Kidney tubule cell (primary cell): ENCODE data around the gene ZNF740.
"Not testable (repeated sequence)": the region's sequence is repeated elsewhere in the genome, so short reads cannot be mapped to it uniquely, and the experiment has no call there.

Experiments used
- DNase-seq: peaks from one replicate; pipeline ENCODE4 v3.0.0-alpha.2; 2018; ENCODE audit warnings: low spot score

ZNF740 gene

GRCh38 chr12:53173085-53173715 is 7.3 kb upstream of the ZNF740 start:
- DNase-seq: peak; percentile 21

DNA sequence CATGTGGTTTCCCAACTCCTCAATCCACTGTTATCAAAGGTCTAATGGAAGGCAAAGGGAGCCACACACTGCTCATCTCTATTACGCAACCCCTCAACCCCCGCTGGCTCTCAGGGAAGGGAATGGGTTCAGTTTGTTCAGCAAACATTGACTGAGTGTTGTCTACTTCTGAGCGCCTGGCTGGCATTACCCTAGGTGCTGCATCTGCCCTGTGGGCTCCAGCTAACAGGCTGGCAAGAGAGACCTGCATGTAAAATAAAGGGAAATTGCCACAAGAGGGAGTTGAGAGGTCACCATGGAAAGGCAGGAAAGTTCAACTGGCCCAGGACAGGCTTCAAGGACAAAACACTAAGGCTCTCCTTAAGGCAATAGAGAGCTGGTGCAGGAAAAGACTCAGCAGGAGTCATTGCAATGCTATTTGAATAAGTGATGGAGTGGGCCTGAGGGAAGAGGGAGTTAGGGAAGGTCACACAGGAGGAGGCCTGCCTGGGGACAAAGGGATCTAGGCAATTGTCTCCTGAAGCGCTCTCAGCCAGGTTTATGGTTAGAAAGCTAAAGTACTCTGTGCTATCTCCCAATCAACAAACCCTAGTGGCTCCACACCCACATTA is 5.5 kb upstream of the ZNF740 start:
- DNase-seq: peak; percentile 57

- no peak for DNase-seq
These were observed 3.8 kb upstream of the ZNF740 start for GRCh38 chr12:53176750-53177149.

GRCh38 chr12:53177447-53177846 is 3.1 kb upstream of the ZNF740 start:
- not testable (repeated sequence) for DNase-seq

DNA sequence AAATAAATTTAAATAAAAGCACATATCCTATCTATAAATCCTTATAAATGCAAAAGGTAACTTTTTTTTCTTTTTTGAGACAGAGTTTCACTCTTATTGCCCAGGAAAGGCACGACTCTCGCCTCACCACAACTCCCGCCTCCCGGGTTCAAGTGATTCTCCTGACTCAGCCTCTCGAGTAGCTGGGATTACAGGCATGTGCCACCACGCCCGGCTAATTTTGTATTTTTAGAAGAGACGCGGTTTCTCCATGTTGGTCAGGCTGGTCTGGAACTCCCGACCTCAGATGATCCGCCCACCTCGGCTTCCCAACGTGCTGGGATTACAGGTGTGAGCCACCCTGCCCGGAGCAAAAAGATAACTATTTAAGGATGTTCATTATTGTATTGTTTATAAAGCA is 1.7 kb upstream of the ZNF740 start:
- DNase-seq: not testable (repeated sequence)

- DNase-seq: no peak
These were observed 769 bp upstream of the ZNF740 start for GRCh38 chr12:53179687-53180219.

DNA sequence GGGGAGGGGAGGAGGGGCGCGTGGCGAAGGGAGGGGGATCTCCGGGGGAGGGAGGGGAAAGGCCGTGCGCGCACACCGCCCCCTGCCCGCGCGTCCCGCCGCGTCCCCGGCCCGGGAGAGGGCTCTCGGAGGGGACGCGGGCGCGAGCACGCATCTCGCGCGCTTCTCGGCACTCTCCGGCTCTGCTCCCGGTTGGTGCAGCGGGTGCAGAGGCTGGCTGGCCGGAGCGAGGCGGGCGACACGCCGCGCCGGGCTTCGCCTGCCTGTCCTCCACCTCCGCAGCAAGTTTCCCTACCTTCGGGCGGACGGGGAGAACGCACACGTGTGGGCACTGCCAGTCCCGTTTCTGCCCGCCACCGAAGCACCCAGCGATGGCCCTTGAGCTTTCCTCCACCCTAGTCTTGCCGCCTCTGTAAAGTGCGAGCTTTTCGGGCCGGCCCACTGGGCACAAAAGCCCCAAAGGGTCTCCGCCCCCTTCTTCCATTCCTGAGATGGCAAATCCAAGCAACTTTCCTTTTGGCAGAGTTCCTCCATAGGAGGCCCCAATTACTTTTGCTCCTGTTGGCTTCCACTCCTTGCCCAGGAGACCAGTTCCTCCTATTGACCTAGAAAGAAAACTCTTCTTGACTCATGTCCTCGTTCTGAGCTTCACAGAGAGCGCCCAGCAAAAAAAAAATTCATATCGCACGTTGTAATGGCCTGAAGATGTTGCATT is 566 bp downstream of the ZNF740 start:
- peak; percentile 75 for DNase-seq

DNA sequence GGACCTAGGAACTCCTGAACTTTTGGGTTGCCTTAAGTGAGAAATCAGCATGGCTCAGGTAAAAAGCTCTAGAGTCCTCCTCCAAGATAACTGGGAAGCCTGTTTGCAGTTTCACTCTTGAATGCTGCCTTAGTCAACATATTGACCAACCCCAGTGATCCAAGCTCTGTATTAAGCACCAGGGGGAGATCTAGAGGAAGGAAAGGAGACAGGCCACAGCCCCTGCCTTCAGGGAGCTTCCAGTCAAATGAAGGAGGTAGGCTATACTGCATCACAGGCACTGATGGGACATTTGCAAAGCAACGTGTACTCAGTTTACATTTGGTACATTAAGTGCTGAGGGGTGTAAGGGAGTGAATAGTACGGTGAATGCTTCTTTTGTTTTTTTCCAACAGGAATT is 1.4 kb downstream of the ZNF740 start:
- no peak for DNase-seq

- DNase-seq: no peak
These were observed 2.4 kb downstream of the ZNF740 start for GRCh38 chr12:53182903-53183302.

- no peak for DNase-seq
These were observed 4.3 kb downstream of the ZNF740 start for GRCh38 chr12:53184828-53185227.

DNA sequence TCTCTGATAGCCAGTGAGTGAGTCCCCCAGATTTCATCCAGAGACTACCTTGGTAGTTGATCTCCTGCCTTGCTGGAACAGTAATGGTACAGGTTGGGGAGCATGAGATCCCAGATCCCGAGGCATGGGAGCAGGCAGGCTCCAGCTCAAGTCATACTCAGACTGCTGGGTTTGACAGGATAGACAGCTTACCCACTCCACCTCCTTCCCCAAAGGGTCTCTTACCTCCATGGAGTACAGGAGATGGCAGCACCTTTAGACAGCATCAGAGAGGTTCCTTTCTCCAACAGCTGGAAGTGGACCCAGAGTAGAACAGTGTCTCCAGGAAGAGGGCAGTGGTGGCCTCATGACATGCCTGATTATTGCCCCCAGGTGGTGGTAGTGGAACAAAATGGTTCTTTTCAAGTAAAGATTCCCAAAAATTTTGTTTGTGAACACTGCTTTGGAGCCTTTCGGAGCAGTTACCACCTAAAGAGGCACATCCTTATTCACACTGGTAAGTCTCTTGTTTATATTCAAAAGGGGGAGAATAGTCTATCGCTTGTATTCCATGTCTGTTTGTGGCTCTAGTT is 5.1 kb downstream of the ZNF740 start:
- no peak for DNase-seq

- no peak for DNase-seq
These were observed 6.2 kb downstream of the ZNF740 start for GRCh38 chr12:53186745-53187144.

- DNase-seq: no peak
These were observed 6.8 kb downstream of the ZNF740 start for GRCh38 chr12:53187145-53187899.

DNA sequence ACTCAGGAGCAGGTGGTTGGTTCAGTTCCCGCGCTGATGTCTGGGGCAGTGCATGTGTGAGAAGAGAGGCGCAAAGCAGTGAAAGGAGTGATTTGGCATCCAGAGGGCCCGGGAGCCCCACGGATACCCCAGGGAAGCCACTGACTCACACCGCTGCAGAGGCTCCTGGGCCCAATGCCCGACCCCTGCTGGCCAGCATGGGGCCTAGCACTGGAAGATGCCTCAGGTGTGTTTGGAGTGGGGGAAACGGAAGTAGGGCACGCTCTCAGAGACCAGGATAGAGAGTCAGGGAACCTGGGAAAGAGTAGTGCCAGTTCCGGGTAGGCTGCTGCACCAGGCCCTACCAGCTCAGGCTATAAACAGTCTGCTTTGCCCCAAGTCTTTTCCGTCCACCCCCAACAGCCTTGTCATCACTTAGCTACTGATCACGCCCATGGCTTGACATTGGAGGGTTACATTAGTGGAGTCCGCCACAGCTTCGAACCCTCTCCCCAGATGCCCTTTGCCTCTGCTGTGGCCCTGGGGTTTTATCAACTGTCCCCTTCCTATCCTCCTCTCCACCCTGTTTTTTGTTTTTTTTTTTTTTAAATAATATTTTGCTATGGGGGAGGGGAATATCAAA is 9.7 kb downstream of the ZNF740 start:
- peak; percentile 73 for DNase-seq

DNA sequence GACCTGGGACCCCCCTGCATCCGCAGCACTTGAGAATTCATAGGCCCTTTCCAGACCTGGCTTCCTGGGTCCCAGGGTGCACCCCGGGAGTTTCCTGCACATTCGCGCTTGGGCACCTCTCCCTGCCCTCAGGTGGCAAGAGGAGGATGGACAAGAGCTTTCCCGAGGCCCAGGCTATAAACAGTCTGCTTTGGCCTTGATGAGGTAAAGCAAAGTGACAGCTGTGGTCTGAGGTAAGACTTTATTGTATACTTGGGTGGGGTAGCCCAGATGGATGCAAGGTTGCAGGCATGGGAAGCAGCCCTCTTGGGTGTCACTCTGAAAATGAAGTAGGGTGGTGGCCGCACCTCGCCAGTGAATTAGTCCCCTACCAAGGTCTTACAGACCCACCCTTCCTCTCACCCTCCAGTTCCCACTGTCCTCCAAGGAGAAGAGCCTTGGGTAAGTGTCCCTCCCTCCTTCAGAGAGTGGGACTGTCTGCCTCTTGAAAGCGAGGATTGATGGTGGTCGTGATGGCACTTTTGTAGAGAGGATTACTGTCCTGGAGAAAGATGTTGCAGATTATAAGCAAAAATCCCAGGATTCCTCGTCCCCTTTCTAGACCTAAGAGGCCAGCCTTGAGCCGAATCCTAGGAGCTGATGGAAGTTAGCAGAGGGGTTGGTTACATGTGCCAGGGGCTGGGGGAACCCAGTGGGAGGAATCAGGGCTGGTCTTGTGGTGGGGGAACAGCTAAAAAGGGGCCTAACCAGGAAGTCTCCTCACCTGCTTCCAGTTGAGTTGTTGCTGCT is 10.8 kb downstream of the ZNF740 start:
- DNase-seq: no peak

DNA sequence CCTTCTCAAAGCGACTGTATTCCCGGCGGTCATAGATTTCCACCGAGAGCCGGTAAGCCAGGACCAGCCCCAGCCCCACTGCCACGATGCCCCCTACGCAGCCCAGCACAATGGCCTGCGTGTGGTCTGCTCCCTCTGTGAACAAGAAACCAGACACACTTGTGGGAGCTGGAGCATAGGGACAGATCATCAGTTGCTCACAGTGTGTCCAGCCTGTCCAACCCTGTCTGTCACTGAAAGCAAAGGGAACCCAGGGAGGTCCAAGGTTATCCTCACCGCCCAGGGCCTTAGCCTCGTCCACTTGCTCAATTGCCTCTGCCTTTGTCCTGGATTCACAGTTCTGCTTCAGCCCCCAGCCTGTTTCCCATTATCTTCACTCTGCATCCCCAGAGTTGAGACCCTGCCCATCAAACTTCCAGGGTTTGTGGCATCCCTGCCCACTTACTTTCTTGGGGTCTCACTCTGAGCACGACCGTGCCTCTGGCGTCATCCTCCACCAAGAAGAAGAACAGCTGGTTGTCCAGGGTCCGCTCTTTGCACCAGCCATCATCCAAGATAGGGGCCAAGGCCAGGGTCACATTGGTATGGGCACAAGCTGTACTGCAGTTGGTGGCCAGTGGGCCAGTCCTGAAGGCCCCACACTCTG is 11.5 kb downstream of the ZNF740 start:
- DNase-seq: no peak

- no peak for DNase-seq
These were observed 12.1 kb downstream of the ZNF740 start for GRCh38 chr12:53192531-53193021.

GRCh38 chr12:53193040-53193439 is 12.5 kb downstream of the ZNF740 start:
- no peak for DNase-seq

- no peak for DNase-seq
These were observed 13.6 kb downstream of the ZNF740 start for GRCh38 chr12:53193985-53194716.
